Neural cell (in vitro differentiated cells): ENCODE data around the gene SLC2A4RG. TPM values are rescaled to one million over a fixed set of nuclear protein-coding genes. Genes with fewer than 3 reads are reported as not detected.

Experiments used
- H2AFZ ChIP-seq: fragments of 200-600, 300-800 bp; sonication (generic), shearing (Covaris generic); 2 replicates; pipeline ENCODE4 v1.6.0; 2014; ENCODE audit warnings: low read depth, mild to moderate bottlenecking, antibody characterized with exemption, low read length, moderate library complexity
- H3F3A ChIP-seq: fragments of 200-600 bp; shearing (Covaris generic); 2 replicates; pipeline ENCODE4 v1.6.1; 2016; ENCODE audit warnings: mild to moderate bottlenecking, moderate library complexity, mixed read lengths, antibody characterized with exemption, low read length; ENCODE audit not compliant: insufficient read depth, poor library complexity, severe bottlenecking
- H3K27ac ChIP-seq: fragments of 200-600, 300-800 bp; sonication (generic), shearing (Covaris generic); 2 replicates; pipeline ENCODE4 v1.5.1; 2014; ENCODE audit warnings: mild to moderate bottlenecking, low read length, moderate library complexity
- H3K27me3 ChIP-seq: fragments of 300-800, 200-600 bp; sonication (generic), shearing (Covaris generic); 2 replicates; pipeline ENCODE4 v1.6.0; 2014; ENCODE audit warnings: mild to moderate bottlenecking, low read depth, low read length, moderate library complexity; ENCODE audit not compliant: insufficient read depth
- H3K36me3 ChIP-seq: fragments of 300-800, 200-600 bp; sonication (generic), shearing (Covaris generic); 2 replicates; pipeline ENCODE4 v1.5.1; 2014; ENCODE audit warnings: mild to moderate bottlenecking, antibody characterized with exemption, low read length, moderate library complexity; ENCODE audit not compliant: insufficient read depth
- H3K4me2 ChIP-seq: fragments of 300-800, 200-600 bp; sonication (generic), shearing (Covaris generic); 2 replicates; pipeline ENCODE4 v1.6.0; 2014; ENCODE audit warnings: mild to moderate bottlenecking, low read length
- H3K4me3 ChIP-seq: fragments of 300-800, 200-600 bp; sonication (generic), shearing (Covaris generic); 2 replicates; pipeline ENCODE4 v1.5.1; 2014; ENCODE audit warnings: mild to moderate bottlenecking, low read length, moderate library complexity
- H3K79me2 ChIP-seq: fragments of 200-600 bp; shearing (Covaris generic); replicated peaks from 2 replicates; pipeline ENCODE4 v1.6.0; 2014; ENCODE audit warnings: mild to moderate bottlenecking, low read length, moderate library complexity; ENCODE audit not compliant: insufficient read depth
- H3K9ac ChIP-seq: fragments of 300-800, 200-600 bp; sonication (generic), shearing (Covaris generic); 2 replicates; pipeline ENCODE4 v1.6.1; 2016; ENCODE audit warnings: mild to moderate bottlenecking, low read length, mixed read lengths
- H3K9me2 ChIP-seq: fragments of 200-600 bp; shearing (Covaris generic); 2 replicates; pipeline ENCODE4 v1.6.1; 2016; ENCODE audit warnings: mild to moderate bottlenecking, low read length, mixed read lengths; ENCODE audit not compliant: insufficient read depth
- H3K9me3 ChIP-seq: fragments of 200-600, 300-800 bp; sonication (generic), shearing (Covaris generic); 2 replicates; pipeline ENCODE4 v1.6.1; 2016; ENCODE audit warnings: mild to moderate bottlenecking, mixed run types, low read length, moderate library complexity, mixed read lengths
- H4K20me1 ChIP-seq: fragments of 200-600 bp; shearing (Covaris generic); 2 replicates; pipeline ENCODE4 v1.6.1; 2016; ENCODE audit warnings: mild to moderate bottlenecking, mixed run types; ENCODE audit not compliant: insufficient read depth
- EP300 ChIP-seq: fragments of 450-650 bp; conservative IDR thresholded peaks from 2 replicates; pipeline ENCODE4 v1.6.1; 2014; ENCODE audit warnings: antibody characterized with exemption, mild to moderate bottlenecking, moderate library complexity; ENCODE audit not compliant: poor library complexity, severe bottlenecking
- EZH2 ChIP-seq: fragments of 200-600, 300-800 bp; shearing (Covaris generic), sonication (generic); IDR thresholded peaks from 2 replicates; pipeline ENCODE4 v1.6.1; 2014; ENCODE audit warnings: antibody characterized with exemption, low read length, borderline replicate concordance, mild to moderate bottlenecking; ENCODE audit not compliant: insufficient read depth, poor library complexity, severe bottlenecking
- MXI1 ChIP-seq: fragments of 450-650 bp; conservative IDR thresholded peaks from 2 replicates; pipeline ENCODE4 v1.6.1; 2014; ENCODE audit warnings: antibody characterized with exemption, mild to moderate bottlenecking; ENCODE audit not compliant: poor library complexity, severe bottlenecking
- POLR2AphosphoS5 ChIP-seq: IDR thresholded peaks from 2 replicates; pipeline ENCODE4 v1.6.1; 2012
- RAD21 ChIP-seq: fragments of 450-650 bp; conservative IDR thresholded peaks from 2 replicates; pipeline ENCODE4 v1.6.1; 2014; ENCODE audit warnings: antibody characterized with exemption, mild to moderate bottlenecking, moderate library complexity
- SMC3 ChIP-seq: fragments of 450-650 bp; conservative IDR thresholded peaks from 2 replicates; pipeline ENCODE4 v1.6.1; 2014; ENCODE audit warnings: antibody characterized with exemption, mild to moderate bottlenecking, moderate library complexity; ENCODE audit not compliant: poor library complexity
- TAF1 ChIP-seq: IDR thresholded peaks from 2 replicates; pipeline ENCODE4 v1.6.1; 2012; ENCODE audit warnings: low read depth
- polyA plus RNA-seq: library from polyadenylated mRNA; depleted of rRNA; stranded (reverse); fragments of >200 nt; gene quantifications from 2 replicates; pipeline ENCODE4 v1.2.3, GENCODE V29; 2014
- TF ChIP-seq, protein P1 (sequence below): IDR thresholded peaks from 2 replicates; pipeline ENCODE4 v1.6.1; 2012; ENCODE audit warnings: borderline replicate concordance
- TF ChIP-seq, protein P2 (sequence below): fragments of 450-650 bp; IDR thresholded peaks from 2 replicates; pipeline ENCODE4 v1.5.1; 2014; ENCODE audit warnings: antibody characterized with exemption, mild to moderate bottlenecking, moderate library complexity; ENCODE audit not compliant: poor library complexity, severe bottlenecking

The SLC2A4RG gene
- polyA plus RNA-seq, 1 donor from 2014 or later, result 52.1 TPM

DNA sequence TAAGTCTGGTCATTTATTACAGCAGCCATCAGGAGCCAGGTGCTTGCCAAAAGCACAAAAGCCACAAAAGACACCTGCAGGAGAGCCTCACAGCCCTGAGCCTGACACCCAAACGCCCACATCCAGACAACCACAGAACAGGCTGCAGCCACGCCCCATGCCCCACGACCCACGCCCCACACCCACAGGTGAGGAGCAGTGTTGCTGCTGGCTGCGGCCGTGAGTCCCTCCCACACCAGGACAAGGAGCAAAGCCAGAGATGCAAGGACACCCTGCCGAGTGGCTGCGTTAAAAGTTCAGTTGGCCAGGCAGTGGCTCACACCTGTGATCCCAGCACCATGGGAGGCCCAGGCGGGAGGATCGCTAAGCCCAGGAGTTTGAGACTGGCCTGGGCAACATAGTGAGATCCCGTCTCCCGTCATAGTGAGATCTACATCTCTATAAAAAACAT, 43.0 kb downstream of the SLC2A4RG start:
- Histone ChIP-seq H3K36me3 (no peaks in the 10 kb centered on the region), H3K27ac (no peak overlapping the region), H3K4me2 (no peak overlapping the region), H3K9me3 (no peaks in the 10 kb centered on the region), H4K20me1 (no peaks in the 10 kb centered on the region), H3K27me3 (no peaks in the 10 kb centered on the region), H3K79me2 (peaks cover 6% of the 10 kb centered on the region), H2AFZ (no peak overlapping the region), H3K9ac (no peak overlapping the region), H3K9me2 (no peaks in the 10 kb centered on the region), H3K4me3 (no peak overlapping the region), H3F3A (peaks cover 3% of the 10 kb centered on the region)
- TF ChIP-seq SMC3, result no peak
- TF ChIP-seq POLR2AphosphoS5, result no peak
- no peak for TF ChIP-seq EP300
- TF ChIP-seq, protein P1, sequence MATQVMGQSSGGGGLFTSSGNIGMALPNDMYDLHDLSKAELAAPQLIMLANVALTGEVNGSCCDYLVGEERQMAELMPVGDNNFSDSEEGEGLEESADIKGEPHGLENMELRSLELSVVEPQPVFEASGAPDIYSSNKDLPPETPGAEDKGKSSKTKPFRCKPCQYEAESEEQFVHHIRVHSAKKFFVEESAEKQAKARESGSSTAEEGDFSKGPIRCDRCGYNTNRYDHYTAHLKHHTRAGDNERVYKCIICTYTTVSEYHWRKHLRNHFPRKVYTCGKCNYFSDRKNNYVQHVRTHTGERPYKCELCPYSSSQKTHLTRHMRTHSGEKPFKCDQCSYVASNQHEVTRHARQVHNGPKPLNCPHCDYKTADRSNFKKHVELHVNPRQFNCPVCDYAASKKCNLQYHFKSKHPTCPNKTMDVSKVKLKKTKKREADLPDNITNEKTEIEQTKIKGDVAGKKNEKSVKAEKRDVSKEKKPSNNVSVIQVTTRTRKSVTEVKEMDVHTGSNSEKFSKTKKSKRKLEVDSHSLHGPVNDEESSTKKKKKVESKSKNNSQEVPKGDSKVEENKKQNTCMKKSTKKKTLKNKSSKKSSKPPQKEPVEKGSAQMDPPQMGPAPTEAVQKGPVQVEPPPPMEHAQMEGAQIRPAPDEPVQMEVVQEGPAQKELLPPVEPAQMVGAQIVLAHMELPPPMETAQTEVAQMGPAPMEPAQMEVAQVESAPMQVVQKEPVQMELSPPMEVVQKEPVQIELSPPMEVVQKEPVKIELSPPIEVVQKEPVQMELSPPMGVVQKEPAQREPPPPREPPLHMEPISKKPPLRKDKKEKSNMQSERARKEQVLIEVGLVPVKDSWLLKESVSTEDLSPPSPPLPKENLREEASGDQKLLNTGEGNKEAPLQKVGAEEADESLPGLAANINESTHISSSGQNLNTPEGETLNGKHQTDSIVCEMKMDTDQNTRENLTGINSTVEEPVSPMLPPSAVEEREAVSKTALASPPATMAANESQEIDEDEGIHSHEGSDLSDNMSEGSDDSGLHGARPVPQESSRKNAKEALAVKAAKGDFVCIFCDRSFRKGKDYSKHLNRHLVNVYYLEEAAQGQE, result no peak
- no peak for TF ChIP-seq RAD21
- no peak for TF ChIP-seq MXI1
- TF ChIP-seq TAF1, result no peak
- TF ChIP-seq, protein P2, sequence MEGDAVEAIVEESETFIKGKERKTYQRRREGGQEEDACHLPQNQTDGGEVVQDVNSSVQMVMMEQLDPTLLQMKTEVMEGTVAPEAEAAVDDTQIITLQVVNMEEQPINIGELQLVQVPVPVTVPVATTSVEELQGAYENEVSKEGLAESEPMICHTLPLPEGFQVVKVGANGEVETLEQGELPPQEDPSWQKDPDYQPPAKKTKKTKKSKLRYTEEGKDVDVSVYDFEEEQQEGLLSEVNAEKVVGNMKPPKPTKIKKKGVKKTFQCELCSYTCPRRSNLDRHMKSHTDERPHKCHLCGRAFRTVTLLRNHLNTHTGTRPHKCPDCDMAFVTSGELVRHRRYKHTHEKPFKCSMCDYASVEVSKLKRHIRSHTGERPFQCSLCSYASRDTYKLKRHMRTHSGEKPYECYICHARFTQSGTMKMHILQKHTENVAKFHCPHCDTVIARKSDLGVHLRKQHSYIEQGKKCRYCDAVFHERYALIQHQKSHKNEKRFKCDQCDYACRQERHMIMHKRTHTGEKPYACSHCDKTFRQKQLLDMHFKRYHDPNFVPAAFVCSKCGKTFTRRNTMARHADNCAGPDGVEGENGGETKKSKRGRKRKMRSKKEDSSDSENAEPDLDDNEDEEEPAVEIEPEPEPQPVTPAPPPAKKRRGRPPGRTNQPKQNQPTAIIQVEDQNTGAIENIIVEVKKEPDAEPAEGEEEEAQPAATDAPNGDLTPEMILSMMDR, result no peak
- no peak for TF ChIP-seq EZH2

DNA sequence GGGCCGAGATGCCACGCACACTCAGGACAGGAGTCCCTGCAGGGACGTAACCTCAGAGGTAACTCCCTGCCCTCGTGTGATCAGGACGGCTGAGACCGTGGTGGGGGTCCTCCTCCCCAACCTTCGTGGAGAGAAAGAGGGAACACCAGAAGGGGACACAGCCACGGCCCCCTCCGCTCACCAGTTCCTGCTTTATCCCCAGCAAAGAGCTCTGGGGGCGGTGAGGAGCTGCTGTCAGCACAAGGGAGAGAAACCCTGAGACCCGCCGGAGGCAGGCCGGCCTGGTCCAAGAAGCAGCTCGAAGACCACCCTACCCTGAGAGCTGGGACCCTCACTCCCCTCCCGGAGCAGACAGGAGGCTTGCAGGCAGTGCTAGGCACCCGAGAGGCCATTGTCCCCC, 44.4 kb downstream of the SLC2A4RG start:
- H4K20me1 ChIP-seq, result no peaks in the 10 kb centered on the region
- no peak overlapping the region for H3K27ac ChIP-seq
- no peak for TF ChIP-seq TAF1
- no peak for TF ChIP-seq EP300
- no peak for TF ChIP-seq RAD21
- no peak for TF ChIP-seq POLR2AphosphoS5
- TF ChIP-seq, protein P1, result no peak
- TF ChIP-seq, protein P2, result no peak
- no peak for TF ChIP-seq SMC3
- TF ChIP-seq MXI1, result no peak
- TF ChIP-seq EZH2, result no peak

More for the DNA sequence above, 44.4 kb downstream of the SLC2A4RG start:
- no peaks in the 10 kb centered on the region for H3K9me3 ChIP-seq
- peaks cover 4% of the 10 kb centered on the region for H3K79me2 ChIP-seq
- H3K4me2 ChIP-seq, result no peak overlapping the region
- H3K36me3 ChIP-seq, result no peaks in the 10 kb centered on the region
- H3F3A ChIP-seq, result peaks cover 3% of the 10 kb centered on the region
- H3K9me2 ChIP-seq, result no peaks in the 10 kb centered on the region
- no peak overlapping the region for H2AFZ ChIP-seq
- H3K4me3 ChIP-seq, result no peak overlapping the region
- no peak overlapping the region for H3K9ac ChIP-seq
- H3K27me3 ChIP-seq, result no peaks in the 10 kb centered on the region
